K562 (cell line): ENCODE measurements around the gene QKI. TPM values are rescaled to one million over a fixed set of nuclear protein-coding genes. Genes with fewer than 3 reads are reported as not detected.
A peak's percentile ranks its signal among the peaks of the same experiment; 100 is the strongest.

Source experiments
- ATAC-seq: fragments of 200-7000 bp; cut with Tn5 transposase; 3 replicates; pipeline ENCODE4 v1.9.1; 2020; ENCODE audit warnings: moderate library complexity
- BruUV-seq: library from RNA; stranded (reverse); fragments of 400-500 nt; replicated peaks from 2 replicates; lab custom pipeline; 2021; lab: Mats Ljungman, UMichigan
- CTCF ChIA-PET: fragments of 300-600 bp; formaldehyde crosslinking; extraction: SDS; loops from one replicate; lab custom pipeline; 2021; ENCODE audit warnings: low intra/inter-chr PET ratio; lab: Yijun Ruan, JAX
- POLR2A ChIA-PET: fragments of 300-600, 350-650 bp; sonication (Branson Sonifier 250); formaldehyde crosslinking; extraction: SDS; loops from one replicate; lab custom pipeline; 2021; ENCODE audit warnings: antibody characterized with exemption, inconsistent platforms; lab: Yijun Ruan, JAX
- DNase-seq, 4 experiments: peaks; one replicate each; pipeline versions ENCODE4 v3.0.0 to v3.0.0-alpha.2; 2011 to 2018; ENCODE audit warnings: low spot score in 3 of 4, mixed read lengths in 3 of 4; ENCODE audit errors: extremely low read depth in 1 of 4
- FAIRE-seq: peaks from 2 replicates; lab custom pipeline; 2011; peaks lifted over from hg19 to GRCh38; lab: Jason Lieb, UNC
- H2AFZ ChIP-seq: 2 replicates; pipeline ENCODE4 v1.6.0; 2011; ENCODE audit warnings: low read depth, low read length, control low read depth, inconsistent platforms
- H3K27ac ChIP-seq: fragments of 200-600 bp; 3 replicates; pipeline ENCODE4 v1.8.0; 2011; ENCODE audit warnings: low read depth, mild to moderate bottlenecking, control low read depth, inconsistent platforms, low read length, moderate library complexity, mixed read lengths; ENCODE audit errors: extremely low read depth
- H3K27me3 ChIP-seq, 2 experiments: fragments of 300-600 bp in 1 of 2; 2 replicates in 1 of 2; 3 replicates in 1 of 2; pipeline versions ENCODE4 v1.6.0 to v1.8.0; 2011; ENCODE audit warnings: inconsistent platforms in 2 of 2, low read length in 2 of 2, mild to moderate bottlenecking in 1 of 2, mixed read lengths in 1 of 2, moderate library complexity in 1 of 2; ENCODE audit not compliant: control insufficient read depth in 2 of 2, insufficient read depth in 2 of 2
- H3K36me3 ChIP-seq: fragments of 300-600 bp; 3 replicates; pipeline ENCODE4 v1.8.0; 2011; ENCODE audit warnings: mild to moderate bottlenecking, low read length, inconsistent platforms; ENCODE audit not compliant: control insufficient read depth, insufficient read depth
- H3K4me1 ChIP-seq, 2 experiments: fragments of 200-600 bp in 1 of 2; replicated peaks in 1 of 2; 2 replicates in 1 of 2; 3 replicates in 1 of 2; pipeline versions ENCODE4 v1.5.1 to v1.8.0; 2011; ENCODE audit warnings: inconsistent platforms in 2 of 2, low read length in 2 of 2, mild to moderate bottlenecking in 1 of 2, mixed read lengths in 1 of 2, moderate library complexity in 1 of 2; ENCODE audit not compliant: control insufficient read depth in 2 of 2, insufficient read depth in 2 of 2
- H3K4me2 ChIP-seq: 2 replicates; pipeline ENCODE4 v1.6.1; 2011; ENCODE audit warnings: low read length, control low read depth, inconsistent platforms, mixed read lengths; ENCODE audit not compliant: insufficient read depth
- H3K4me3 ChIP-seq: fragments of 200-600 bp; sonication (generic), shearing (Covaris generic); 2 replicates; pipeline ENCODE4 v1.5.1; 2016; ENCODE audit warnings: control low read depth, inconsistent platforms
- H3K79me2 ChIP-seq: fragments of 200-600 bp; 3 replicates; pipeline ENCODE4 v1.8.0; 2011; ENCODE audit warnings: low read length, inconsistent platforms; ENCODE audit not compliant: control insufficient read depth, insufficient read depth
- H3K9ac ChIP-seq, 2 experiments: 2 replicates each; pipeline versions ENCODE4 v1.6.0 to v1.6.1; 2011; ENCODE audit warnings: low read depth in 2 of 2, low read length in 2 of 2, control low read depth in 1 of 2, inconsistent platforms in 1 of 2, mild to moderate bottlenecking in 1 of 2, mixed read lengths in 1 of 2; ENCODE audit not compliant: insufficient read depth in 1 of 2
- H3K9me1 ChIP-seq: one replicate; pipeline ENCODE4 v1.6.0; 2011; ENCODE audit warnings: inconsistent platforms, mild to moderate bottlenecking, low read length, moderate library complexity; ENCODE audit not compliant: control insufficient read depth, insufficient read depth
- H3K9me3 ChIP-seq: replicated peaks from 2 replicates; pipeline ENCODE4 v1.5.1; 2011; ENCODE audit warnings: low read depth, low read length, inconsistent platforms; ENCODE audit not compliant: control insufficient read depth, insufficient read depth
- H4K20me1 ChIP-seq: replicated peaks from 2 replicates; pipeline ENCODE4 v1.6.1; 2011; ENCODE audit warnings: low read length, inconsistent platforms, mixed read lengths; ENCODE audit not compliant: control insufficient read depth, insufficient read depth
- ILK ChIP-seq: fragments of 450-650 bp; IDR thresholded peaks from 2 replicates; pipeline ENCODE4 v1.6.1; 2016; ENCODE audit warnings: missing genetic modification characterization, low read depth, mild to moderate bottlenecking, missing compliant biosample characterization, moderate library complexity, borderline replicate concordance
- SRF ChIP-seq, 2 experiments: fragments of 250-450, 450-650 bp in 1 of 2; sonication (Bioruptor Pico) in 1 of 2; sonication (generic) in 1 of 2; formaldehyde crosslinking; IDR thresholded peaks; 2 replicates each; pipeline versions ENCODE4 v1.5.0 to v1.5.1; 2020 to 2022; ENCODE audit warnings: mild to moderate bottlenecking in 1 of 2, missing genetic modification reagents in 1 of 2
- WGBS: fragments of 100-300 bp; shearing (Covaris generic); methylation state at CpG from one replicate; pipeline ENCODE4 v1.1.6; 2016; ENCODE audit warnings: low coverage, mixed read lengths; ENCODE audit not compliant: insufficient coverage; ENCODE audit errors: missing lambda C conversion rate; 5-methylcytosine and 5-hydroxymethylcytosine counted together
- in situ Hi-C: fragments of 300-500 bp; cut with MboI; formaldehyde crosslinking; loops from 4 replicates; pipeline ENCODE4 v1.15.0; 2018; ENCODE audit warnings: inconsistent platforms, mixed read lengths
- intact Hi-C: fragments of 100-400 bp; cut with micrococcal nuclease; formaldehyde crosslinking; loops from 2 replicates; pipeline ENCODE4 v1.14.2; 2022
- polyA plus RNA-seq, 8 experiments: library from polyadenylated mRNA; depleted of rRNA in 4 of 8; stranded (reverse) in 5 of 8; unstranded in 3 of 8; fragments of >200 nt; fragmentation: Nextera tagmentation in 2 of 8; fragmentation: Illumina TruSeq in 1 of 8; extraction: Ambion mirVana in 2 of 8; extraction: Trizol in 1 of 8; gene quantifications; 2 replicates each; pipeline versions ENCODE4 v1.2.1 to v1.2.3, GENCODE V29; 2011 to 2014; ENCODE audit warnings: inconsistent platforms in 1 of 8, missing spikeins in 1 of 8
- total RNA-seq, 7 experiments: library from RNA; depleted of rRNA in 6 of 7; stranded (reverse); fragments of >200 nt in 6 of 7; fragmentation: Illumina TruSeq in 2 of 7; extraction: Trizol in 2 of 7; gene quantifications; 2 replicates each; pipeline versions ENCODE4 v1.2.1 to v1.2.3, GENCODE V29; 2011 to 2021; ENCODE audit warnings: low replicate concordance in 1 of 7
- TF ChIP-seq, protein P1 (sequence below): fragments of 450-650 bp; IDR thresholded peaks from 2 replicates; pipeline ENCODE4 v1.6.1; 2018; ENCODE audit not compliant: partially characterized antibody

Gene QKI
- total and polyA plus RNA-seq, 9 of the 15 experiments (the other 6 are each of a cell fraction or from before 2014, with no cell fraction given) = 20.4 to 215 (median 123) TPM

- Histone ChIP-seq H4K20me1 (no peaks in the 10 kb centered on the region), H3K4me2 (no peak overlapping the region), H3K36me3 (no peaks in the 10 kb centered on the region), H3K9me1 (no peaks in the 10 kb centered on the region), H3K79me2 (no peaks in the 10 kb centered on the region), H3K9ac (no peak overlapping the region), H3K4me1 (no peaks in the 10 kb centered on the region), H3K4me3 (no peak overlapping the region), H2AFZ (no peak overlapping the region; the same call in 1 of the 2 replicates)
- intact Hi-C loops = no loop called here
- FAIRE-seq (peak; percentile 35), DNase-seq (no peak), ATAC-seq (no peak)
- in situ Hi-C loops = no loop called here
- BruUV-seq = no TSS peak
- 29% methylated on average over 3 of the region's 3 CpGs for WGBS
- POLR2A ChIA-PET = no interaction called here
- CTCF ChIA-PET = no interaction called here
- TF ChIP-seq SRF (CRISPR knock-in tag; IDR thresholded peaks at IDR 0.05) (0 out of 4 replicates have a peak, but pooled peaks of 1 of the 2 experiments have one; percentile 1), ILK (tag) (no peak)
- TF ChIP-seq, protein P1, sequence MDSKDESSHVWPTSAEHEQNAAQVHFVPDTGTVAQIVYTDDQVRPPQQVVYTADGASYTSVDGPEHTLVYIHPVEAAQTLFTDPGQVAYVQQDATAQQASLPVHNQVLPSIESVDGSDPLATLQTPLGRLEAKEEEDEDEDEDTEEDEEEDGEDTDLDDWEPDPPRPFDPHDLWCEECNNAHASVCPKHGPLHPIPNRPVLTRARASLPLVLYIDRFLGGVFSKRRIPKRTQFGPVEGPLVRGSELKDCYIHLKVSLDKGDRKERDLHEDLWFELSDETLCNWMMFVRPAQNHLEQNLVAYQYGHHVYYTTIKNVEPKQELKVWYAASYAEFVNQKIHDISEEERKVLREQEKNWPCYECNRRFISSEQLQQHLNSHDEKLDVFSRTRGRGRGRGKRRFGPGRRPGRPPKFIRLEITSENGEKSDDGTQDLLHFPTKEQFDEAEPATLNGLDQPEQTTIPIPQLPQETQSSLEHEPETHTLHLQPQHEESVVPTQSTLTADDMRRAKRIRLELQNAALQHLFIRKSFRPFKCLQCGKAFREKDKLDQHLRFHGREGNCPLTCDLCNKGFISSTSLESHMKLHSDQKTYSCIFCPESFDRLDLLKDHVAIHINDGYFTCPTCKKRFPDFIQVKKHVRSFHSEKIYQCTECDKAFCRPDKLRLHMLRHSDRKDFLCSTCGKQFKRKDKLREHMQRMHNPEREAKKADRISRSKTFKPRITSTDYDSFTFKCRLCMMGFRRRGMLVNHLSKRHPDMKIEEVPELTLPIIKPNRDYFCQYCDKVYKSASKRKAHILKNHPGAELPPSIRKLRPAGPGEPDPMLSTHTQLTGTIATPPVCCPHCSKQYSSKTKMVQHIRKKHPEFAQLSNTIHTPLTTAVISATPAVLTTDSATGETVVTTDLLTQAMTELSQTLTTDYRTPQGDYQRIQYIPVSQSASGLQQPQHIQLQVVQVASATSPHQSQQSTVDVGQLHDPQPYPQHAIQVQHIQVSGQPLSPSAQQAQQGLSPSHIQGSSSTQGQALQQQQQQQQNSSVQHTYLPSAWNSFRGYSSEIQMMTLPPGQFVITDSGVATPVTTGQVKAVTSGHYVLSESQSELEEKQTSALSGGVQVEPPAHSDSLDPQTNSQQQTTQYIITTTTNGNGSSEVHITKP = peak; percentile 92
- TF ChIP-seq, all 486 proteins: peak for 2
- Histone ChIP-seq H3K27me3 (peaks cover 0 to 13% of the 10 kb centered on the region in 2 experiments; a peak in 1 of 5 replicates), H3K9me3 (no peaks in the 10 kb centered on the region), H3K27ac (no peak overlapping the region)
These were observed 210.7 kb downstream of the QKI start for GRCh38 chr6:163625265-163625664.
